ENCODE results near the gene ITPRIPL1.

GRCh38 chr2:96347395-96347794 lies 22.3 kb downstream of the ITPRIPL1 start:
- TF ChIP-seq, protein P1, sequence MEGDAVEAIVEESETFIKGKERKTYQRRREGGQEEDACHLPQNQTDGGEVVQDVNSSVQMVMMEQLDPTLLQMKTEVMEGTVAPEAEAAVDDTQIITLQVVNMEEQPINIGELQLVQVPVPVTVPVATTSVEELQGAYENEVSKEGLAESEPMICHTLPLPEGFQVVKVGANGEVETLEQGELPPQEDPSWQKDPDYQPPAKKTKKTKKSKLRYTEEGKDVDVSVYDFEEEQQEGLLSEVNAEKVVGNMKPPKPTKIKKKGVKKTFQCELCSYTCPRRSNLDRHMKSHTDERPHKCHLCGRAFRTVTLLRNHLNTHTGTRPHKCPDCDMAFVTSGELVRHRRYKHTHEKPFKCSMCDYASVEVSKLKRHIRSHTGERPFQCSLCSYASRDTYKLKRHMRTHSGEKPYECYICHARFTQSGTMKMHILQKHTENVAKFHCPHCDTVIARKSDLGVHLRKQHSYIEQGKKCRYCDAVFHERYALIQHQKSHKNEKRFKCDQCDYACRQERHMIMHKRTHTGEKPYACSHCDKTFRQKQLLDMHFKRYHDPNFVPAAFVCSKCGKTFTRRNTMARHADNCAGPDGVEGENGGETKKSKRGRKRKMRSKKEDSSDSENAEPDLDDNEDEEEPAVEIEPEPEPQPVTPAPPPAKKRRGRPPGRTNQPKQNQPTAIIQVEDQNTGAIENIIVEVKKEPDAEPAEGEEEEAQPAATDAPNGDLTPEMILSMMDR (IDR thresholded peaks at IDR 0.05) = no peak
- TF ChIP-seq EP300 (IDR thresholded peaks at IDR 0.05) (no peak), POLR2A (IDR thresholded peaks at IDR 0.05) (no peak)

All from ovary (tissue), 3 donors.